Left ventricle myocardium inferior (tissue), 1 donor: ENCODE measurements around the gene KRT5. TPM values are rescaled to one million over a fixed set of nuclear protein-coding genes. Genes with fewer than 3 reads are reported as not detected.

Experiments used
- DNase-seq: peaks from one replicate; pipeline ENCODE4 v3.0.0-alpha.2; 2020
- H3K27ac ChIP-seq: fragments of 200-600 bp; replicated peaks from 2 replicates; pipeline ENCODE4 v1.8.0; 2021
- H3K27me3 ChIP-seq: fragments of 200-600 bp; 2 replicates; pipeline ENCODE4 v1.8.0; 2021; ENCODE audit warnings: low read depth
- H3K36me3 ChIP-seq: fragments of 200-600 bp; 2 replicates; pipeline ENCODE4 v1.8.0; 2021
- H3K4me1 ChIP-seq: fragments of 200-600 bp; 2 replicates; pipeline ENCODE4 v1.8.0; 2021
- H3K4me3 ChIP-seq: fragments of 200-600 bp; 2 replicates; pipeline ENCODE4 v1.8.0; 2021; ENCODE audit warnings: mild to moderate bottlenecking, moderate library complexity
- H3K9me3 ChIP-seq: fragments of 200-600 bp; replicated peaks from 2 replicates; pipeline ENCODE4 v1.8.0; 2021
- intact Hi-C: fragments of 100-400 bp; cut with micrococcal nuclease; formaldehyde crosslinking; loops from one replicate; pipeline ENCODE4 v1.11.0; 2022
- total RNA-seq: library from RNA; stranded (reverse); fragmentation: NEBNext Ultra II Directional; extraction: Animal tissue kit (Norgen Biotek cat#: 25700); gene quantifications from one replicate; pipeline ENCODE4 v1.2.1, GENCODE V29; 2021
- TF ChIP-seq, protein P1 (sequence below): fragments of 200-600 bp; IDR thresholded peaks from 2 replicates; pipeline ENCODE4 v1.8.0; 2021; ENCODE audit warnings: antibody characterized with exemption, mild to moderate bottlenecking, borderline replicate concordance
- donor health status: DM: no; HTN: yes; CAD: no; lungs with severe emphysema.

Gene KRT5
- total RNA-seq, 1 donor from 2014 or later, result not detected

DNA sequence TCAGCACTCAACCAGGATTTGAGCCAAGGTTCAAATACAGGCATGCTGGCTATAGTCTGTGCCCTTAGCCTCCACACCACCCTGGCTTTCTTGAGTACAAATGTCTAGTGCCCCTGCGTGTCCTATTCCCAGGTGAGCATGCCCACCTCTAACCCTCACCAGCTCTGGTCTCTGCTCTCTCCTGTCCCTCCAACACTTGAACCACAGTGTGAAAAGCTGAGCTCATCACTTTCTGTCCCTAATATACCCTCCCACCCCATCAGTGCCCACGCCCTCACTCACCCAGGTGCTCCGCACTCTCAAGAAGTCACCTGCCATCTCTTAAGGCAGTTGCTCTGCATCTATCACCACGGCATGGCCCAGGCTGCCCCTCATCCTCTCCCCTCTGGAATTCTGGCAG lies 39.8 kb upstream of the KRT5 start:
- peaks cover 48% of the 10 kb centered on the region for H3K27me3 ChIP-seq
- no peaks in the 10 kb centered on the region for H3K4me1 ChIP-seq
- DNase-seq, result no peak
- no peak overlapping the region for H3K27ac ChIP-seq
- no peak overlapping the region for H3K4me3 ChIP-seq
- H3K9me3 ChIP-seq, result no peaks in the 10 kb centered on the region
- H3K36me3 ChIP-seq, result no peaks in the 10 kb centered on the region
- intact Hi-C loops, result no loop called here
- TF ChIP-seq, protein P1, sequence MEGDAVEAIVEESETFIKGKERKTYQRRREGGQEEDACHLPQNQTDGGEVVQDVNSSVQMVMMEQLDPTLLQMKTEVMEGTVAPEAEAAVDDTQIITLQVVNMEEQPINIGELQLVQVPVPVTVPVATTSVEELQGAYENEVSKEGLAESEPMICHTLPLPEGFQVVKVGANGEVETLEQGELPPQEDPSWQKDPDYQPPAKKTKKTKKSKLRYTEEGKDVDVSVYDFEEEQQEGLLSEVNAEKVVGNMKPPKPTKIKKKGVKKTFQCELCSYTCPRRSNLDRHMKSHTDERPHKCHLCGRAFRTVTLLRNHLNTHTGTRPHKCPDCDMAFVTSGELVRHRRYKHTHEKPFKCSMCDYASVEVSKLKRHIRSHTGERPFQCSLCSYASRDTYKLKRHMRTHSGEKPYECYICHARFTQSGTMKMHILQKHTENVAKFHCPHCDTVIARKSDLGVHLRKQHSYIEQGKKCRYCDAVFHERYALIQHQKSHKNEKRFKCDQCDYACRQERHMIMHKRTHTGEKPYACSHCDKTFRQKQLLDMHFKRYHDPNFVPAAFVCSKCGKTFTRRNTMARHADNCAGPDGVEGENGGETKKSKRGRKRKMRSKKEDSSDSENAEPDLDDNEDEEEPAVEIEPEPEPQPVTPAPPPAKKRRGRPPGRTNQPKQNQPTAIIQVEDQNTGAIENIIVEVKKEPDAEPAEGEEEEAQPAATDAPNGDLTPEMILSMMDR, result no peak

DNA sequence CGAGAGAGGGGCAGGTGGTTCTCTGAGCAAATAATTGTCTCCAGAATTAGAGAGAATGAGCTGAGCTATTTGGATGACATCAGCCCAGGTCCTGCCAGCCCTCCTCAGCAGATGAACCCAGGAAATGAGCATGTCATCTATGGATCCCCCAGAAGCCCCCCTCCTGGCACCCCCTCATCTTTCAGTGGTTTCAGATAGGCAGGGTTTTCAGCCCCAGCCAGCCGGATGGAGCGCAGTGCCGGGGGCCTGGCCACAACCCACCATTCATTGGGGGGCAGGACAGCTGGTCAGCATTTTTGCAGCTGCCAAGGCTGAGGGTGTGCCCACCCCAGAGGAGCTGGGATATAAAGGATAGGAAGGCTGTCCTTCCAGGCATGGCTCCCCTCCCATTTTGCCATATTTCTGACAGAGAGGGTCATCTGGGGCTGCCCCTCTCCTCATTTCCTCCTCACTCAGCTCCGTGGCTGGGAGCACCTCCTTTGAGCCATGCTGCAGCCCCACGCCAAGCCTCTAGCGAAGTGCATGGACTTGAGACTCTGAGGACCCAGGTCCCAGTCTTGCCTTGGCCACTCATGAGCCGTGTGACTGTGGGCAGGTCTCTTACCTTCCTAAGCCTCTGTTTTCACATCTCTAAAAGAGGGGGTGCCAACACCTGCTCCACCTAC lies 38.7 kb upstream of the KRT5 start:
- no peaks in the 10 kb centered on the region for H3K36me3 ChIP-seq
- intact Hi-C loops, result no loop called here
- DNase-seq, result no peak
- TF ChIP-seq, protein P1, result no peak
- H3K27ac ChIP-seq, result no peak overlapping the region
- H3K4me1 ChIP-seq, result no peaks in the 10 kb centered on the region
- H3K9me3 ChIP-seq, result no peaks in the 10 kb centered on the region
- H3K4me3 ChIP-seq, result no peak overlapping the region
- peaks cover 43% of the 10 kb centered on the region for H3K27me3 ChIP-seq

DNA sequence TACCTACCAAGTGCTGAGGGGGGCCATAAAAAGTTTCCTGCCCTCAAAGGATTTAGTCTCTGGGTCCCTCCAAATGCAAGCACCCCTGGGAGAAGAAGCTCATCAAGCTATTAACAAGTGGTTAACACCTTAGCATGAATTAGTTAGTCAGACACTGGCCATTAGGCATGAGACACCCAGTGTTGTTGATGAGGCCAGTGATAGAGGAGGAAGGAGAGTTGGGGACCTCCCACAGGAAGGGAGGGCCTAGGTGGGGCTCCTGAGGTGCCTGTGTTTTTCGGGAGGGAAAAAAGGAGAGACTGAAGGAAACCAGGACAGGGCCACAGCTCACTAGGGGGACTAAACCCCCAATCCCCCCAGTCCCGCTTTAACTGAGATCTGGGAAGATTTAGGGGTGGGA lies 37.3 kb upstream of the KRT5 start:
- no peaks in the 10 kb centered on the region for H3K9me3 ChIP-seq
- peaks cover 37% of the 10 kb centered on the region for H3K27me3 ChIP-seq
- intact Hi-C loops, result no loop called here
- DNase-seq, result no peak
- no peak overlapping the region for H3K27ac ChIP-seq
- TF ChIP-seq, protein P1, result no peak
- H3K4me3 ChIP-seq, result no peak overlapping the region
- no peaks in the 10 kb centered on the region for H3K36me3 ChIP-seq
- no peaks in the 10 kb centered on the region for H3K4me1 ChIP-seq

DNA sequence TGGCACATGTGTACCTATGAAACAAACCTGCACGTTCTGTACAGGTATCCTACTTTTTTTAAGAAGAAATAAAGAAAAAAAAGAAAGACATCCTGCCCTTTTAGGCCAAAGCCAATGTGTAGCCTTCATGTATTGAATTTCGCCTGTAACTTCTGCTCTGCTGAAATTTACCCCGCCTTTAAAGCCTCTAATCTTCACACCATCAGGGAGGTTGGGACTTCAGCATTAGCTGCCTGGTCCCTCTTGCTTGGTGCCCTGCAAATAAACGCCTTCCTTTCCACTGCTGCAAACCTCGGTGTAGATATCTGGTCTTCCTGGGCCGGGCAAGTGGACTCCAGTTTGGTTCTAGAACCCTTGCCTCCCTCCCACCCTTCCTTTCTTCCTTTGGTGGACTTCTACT lies 35.4 kb upstream of the KRT5 start:
- Histone ChIP-seq H3K27ac (no peak overlapping the region), H3K4me1 (peaks cover 17% of the 10 kb centered on the region), H3K4me3 (no peak overlapping the region), H3K36me3 (no peaks in the 10 kb centered on the region), H3K27me3 (peaks cover 28% of the 10 kb centered on the region), H3K9me3 (no peaks in the 10 kb centered on the region)
- no peak for DNase-seq
- TF ChIP-seq, protein P1, result no peak
- intact Hi-C loops, result no loop called here

DNA sequence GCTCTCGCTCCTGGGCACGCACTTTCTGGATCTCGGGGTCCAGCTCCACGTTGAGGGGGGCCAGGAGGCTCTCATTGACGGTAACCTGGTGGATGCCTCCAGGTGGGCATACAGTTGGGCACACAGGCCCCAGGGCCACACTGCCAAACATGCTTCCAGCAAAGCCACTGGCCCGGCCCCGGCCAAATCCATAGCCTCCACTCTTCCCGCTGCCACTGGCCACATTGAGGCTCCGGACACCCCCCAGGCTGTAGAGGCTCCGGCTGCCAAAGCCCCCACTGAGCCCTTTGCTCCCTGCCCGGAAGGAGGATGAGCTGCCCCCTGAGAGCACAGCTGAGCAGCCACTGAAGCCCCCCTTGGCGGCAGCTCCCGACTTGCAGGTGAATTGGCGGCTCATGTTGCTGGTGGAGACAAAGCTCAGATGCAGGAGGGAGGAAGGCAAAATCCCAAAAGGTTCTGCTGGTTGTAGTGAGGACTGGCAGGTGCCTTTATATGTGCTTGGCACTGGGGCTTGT lies 32.5 kb upstream of the KRT5 start, which contains the start of gene KRT71:
TSS of gene KRT71 (minus strand) at position 465 of the 515 bp plus-strand sequence. CDS start at position 397, 68 bp downstream.
- peaks cover 4% of the 10 kb centered on the region for H3K27me3 ChIP-seq
- H3K9me3 ChIP-seq, result no peaks in the 10 kb centered on the region
- intact Hi-C loops, result no loop called here
- no peaks in the 10 kb centered on the region for H3K36me3 ChIP-seq
- H3K27ac ChIP-seq, result no peak within 1 kb of the TSS
- no peak within 1 kb of the TSS for H3K4me3 ChIP-seq
- TF ChIP-seq, protein P1, result no peak
- DNase-seq, result no peak
- H3K4me1 ChIP-seq, result peaks cover 17% of the 10 kb centered on the region
